H1 (cell line): ENCODE data around the gene SLC22A3. TPM values are rescaled to one million over a fixed set of nuclear protein-coding genes. Genes with fewer than 3 reads are reported as not detected.
"Not testable (repeated sequence)": the region's sequence is repeated elsewhere in the genome, so short reads cannot be mapped to it uniquely, and the experiment has no call there.

ENCODE experiments used
- CTCF ChIA-PET: fragments of 300-600 bp; sonication (Branson Sonifier 250); formaldehyde crosslinking; loops from one replicate; lab custom pipeline; 2021; ENCODE audit not compliant: partially characterized antibody; lab: Charles Lee
- POLR2A ChIA-PET: fragments of 300-600 bp; sonication (Branson Sonifier 250); formaldehyde crosslinking; loops from one replicate; lab custom pipeline; 2021; ENCODE audit warnings: inconsistent platforms; ENCODE audit not compliant: partially characterized antibody; lab: Charles Lee
- DNase-seq, 2 experiments: peaks; one replicate each; pipeline versions ENCODE4 v3.0.0 to v3.0.0-alpha.2; 2010 to 2022; ENCODE audit warnings: low spot score in 2 of 2, low read depth in 1 of 2, mixed read lengths in 1 of 2
- FAIRE-seq: peaks from 2 replicates; lab custom pipeline; 2011; peaks lifted over from hg19 to GRCh38; lab: Jason Lieb, UNC
- H2AFZ ChIP-seq: 2 replicates; pipeline ENCODE4 v1.8.1; 2012; ENCODE audit warnings: low read length, inconsistent platforms
- H2AK5ac ChIP-seq: 2 replicates; pipeline ENCODE4 v1.6.1; 2013; ENCODE audit warnings: low read depth, low read length
- H2BK120ac ChIP-seq: replicated peaks from 2 replicates; pipeline ENCODE3; 2013; ENCODE audit warnings: low read depth, low read length, inconsistent platforms
- H2BK12ac ChIP-seq: 2 replicates; pipeline ENCODE4 v1.6.1; 2013; ENCODE audit warnings: low read depth, low read length
- H2BK15ac ChIP-seq: 2 replicates; pipeline ENCODE4 v1.6.1; 2013; ENCODE audit warnings: low read length
- H2BK20ac ChIP-seq: 2 replicates; pipeline ENCODE4 v1.6.1; 2013; ENCODE audit warnings: low read length
- H2BK5ac ChIP-seq: 2 replicates; pipeline ENCODE4 v1.6.1; 2013; ENCODE audit warnings: low read depth, low read length
- H3K14ac ChIP-seq: 2 replicates; pipeline ENCODE4 v1.6.1; 2013; ENCODE audit warnings: inconsistent platforms; ENCODE audit not compliant: insufficient read length
- H3K18ac ChIP-seq: 2 replicates; pipeline ENCODE4 v1.6.1; 2013; ENCODE audit warnings: low read length; ENCODE audit errors: extremely low read depth
- H3K23ac ChIP-seq: 2 replicates; pipeline ENCODE4 v1.6.1; 2013; ENCODE audit warnings: inconsistent platforms; ENCODE audit not compliant: insufficient read length
- H3K23me2 ChIP-seq: 2 replicates; pipeline ENCODE4 v1.6.1; 2013; ENCODE audit warnings: low read depth, low read length
- H3K27ac ChIP-seq: 2 replicates; pipeline ENCODE4 v1.6.1; 2011; ENCODE audit warnings: low read depth, low read length, inconsistent platforms
- H3K27me3 ChIP-seq, 4 experiments: replicated peaks in 1 of 4; 1 replicate in 1 of 4; 2 replicates in 3 of 4; pipeline versions ENCODE4 v1.6.1 to v1.8.1; 2011 to 2013; ENCODE audit warnings: low read length in 3 of 4, mild to moderate bottlenecking in 3 of 4, inconsistent platforms in 2 of 4, mixed read lengths in 2 of 4, moderate library complexity in 1 of 4; ENCODE audit not compliant: control insufficient read depth in 3 of 4, insufficient read depth in 3 of 4; ENCODE audit errors: extremely low read depth in 1 of 4
- H3K36me3 ChIP-seq, 4 experiments: 2 replicates each; pipeline versions ENCODE4 v1.6.1 to v1.8.1; 2011 to 2013; ENCODE audit warnings: mild to moderate bottlenecking in 4 of 4, low read length in 3 of 4, moderate library complexity in 2 of 4, control low read depth in 1 of 4, inconsistent platforms in 1 of 4; ENCODE audit not compliant: insufficient read depth in 4 of 4, control insufficient read depth in 2 of 4
- H3K4ac ChIP-seq: replicated peaks from 2 replicates; pipeline ENCODE3; 2013; ENCODE audit warnings: low read length, low read depth, mixed read lengths, inconsistent platforms; ENCODE audit not compliant: insufficient read length
- H3K4me1 ChIP-seq, 4 experiments: replicated peaks in 1 of 4; 1 replicate in 1 of 4; 2 replicates in 3 of 4; pipeline versions ENCODE4 v1.6.1 to v1.8.1; 2011 to 2013; ENCODE audit warnings: low read length in 3 of 4, inconsistent platforms in 2 of 4, mixed read lengths in 1 of 4; ENCODE audit not compliant: insufficient read depth in 4 of 4, control insufficient read depth in 3 of 4
- H3K4me2 ChIP-seq, 2 experiments: 2 replicates each; pipeline versions ENCODE4 v1.6.1 to v1.8.1; 2011 to 2013; ENCODE audit warnings: low read depth in 2 of 2, low read length in 2 of 2, control low read depth in 1 of 2, inconsistent platforms in 1 of 2, mild to moderate bottlenecking in 1 of 2; ENCODE audit not compliant: insufficient read depth in 1 of 2
- H3K4me3 ChIP-seq, 4 experiments: fragments of 200-600, 300-600 bp in 1 of 4; sonication (generic), shearing (Covaris generic), sonication (Bioruptor Twin) in 1 of 4; 2 replicates each; pipeline versions ENCODE4 v1.5.1 to v1.8.1; 2011 to 2016; ENCODE audit warnings: low read length in 4 of 4, low read depth in 3 of 4, control low read depth in 2 of 4, inconsistent platforms in 2 of 4, mild to moderate bottlenecking in 2 of 4, mixed read lengths in 1 of 4, moderate library complexity in 1 of 4; ENCODE audit not compliant: insufficient read depth in 2 of 4; ENCODE audit errors: extremely low read depth in 1 of 4
- H3K56ac ChIP-seq: replicated peaks from 2 replicates; pipeline ENCODE3; 2013; ENCODE audit warnings: low read depth, mild to moderate bottlenecking, mixed read lengths, low read length, inconsistent platforms; ENCODE audit not compliant: insufficient read length
- H3K79me1 ChIP-seq: 2 replicates; pipeline ENCODE4 v1.6.1; 2013; ENCODE audit warnings: low read depth, low read length, control low read depth
- H3K79me2 ChIP-seq, 2 experiments: 2 replicates each; pipeline versions ENCODE4 v1.6.1 to v1.8.1; 2012 to 2013; ENCODE audit warnings: low read length in 2 of 2, mild to moderate bottlenecking in 2 of 2, inconsistent platforms in 1 of 2; ENCODE audit not compliant: insufficient read depth in 2 of 2, control insufficient read depth in 1 of 2
- H3K9ac ChIP-seq, 4 experiments: replicated peaks in 1 of 4; 1 replicate in 1 of 4; 2 replicates in 3 of 4; pipeline versions ENCODE4 v1.6.1 to v1.8.1; 2011 to 2013; ENCODE audit warnings: low read depth in 3 of 4, low read length in 3 of 4, control low read depth in 2 of 4, mild to moderate bottlenecking in 2 of 4, moderate library complexity in 2 of 4, inconsistent platforms in 1 of 4; ENCODE audit errors: extremely low read depth in 1 of 4
- H3K9me3 ChIP-seq, 2 experiments: 2 replicates each; pipeline versions ENCODE4 v1.6.1 to v1.8.1; 2012 to 2013; ENCODE audit warnings: mild to moderate bottlenecking in 2 of 2, moderate library complexity in 2 of 2, control low read depth in 1 of 2, inconsistent platforms in 1 of 2, low read depth in 1 of 2, low read length in 1 of 2, mixed read lengths in 1 of 2; ENCODE audit not compliant: insufficient read depth in 2 of 2
- H4K20me1 ChIP-seq, 2 experiments: replicated peaks in 1 of 2; 2 replicates each; pipeline versions ENCODE3 to v1.8.1; 2011 to 2013; ENCODE audit warnings: inconsistent platforms in 2 of 2, low read length in 2 of 2, mild to moderate bottlenecking in 1 of 2; ENCODE audit not compliant: insufficient read depth in 2 of 2, control insufficient read depth in 1 of 2
- H4K5ac ChIP-seq: 2 replicates; pipeline ENCODE4 v1.6.1; 2013; ENCODE audit warnings: low read length, low read depth, mixed read lengths, inconsistent platforms; ENCODE audit not compliant: insufficient read length
- H4K8ac ChIP-seq: 2 replicates; pipeline ENCODE4 v1.8.0; 2013; ENCODE audit warnings: mild to moderate bottlenecking, moderate library complexity, low read length, inconsistent platforms; ENCODE audit not compliant: insufficient read depth; ENCODE audit errors: extremely low read depth
- H4K91ac ChIP-seq: replicated peaks from 2 replicates; pipeline ENCODE3; 2013; ENCODE audit warnings: low read length, mixed read lengths, inconsistent platforms; ENCODE audit not compliant: insufficient read length
- WGBS, 2 experiments: shearing (Covaris generic) in 1 of 2; methylation state at CpG; one replicate each; pipeline versions ENCODE4 v1.1.6 to v1.1.7; 2013 to 2015; ENCODE audit warnings: low lambda C conversion rate in 2 of 2, mixed read lengths in 2 of 2, inconsistent platforms in 1 of 2, low coverage in 1 of 2, missing lambda C conversion rate in 1 of 2; ENCODE audit not compliant: insufficient replicate concordance in 2 of 2, insufficient coverage in 1 of 2, insufficient read length in 1 of 2; ENCODE audit errors: extremely low coverage in 1 of 2, missing lambda C conversion rate in 1 of 2; 5-methylcytosine and 5-hydroxymethylcytosine counted together
- polyA plus RNA-seq, 7 experiments: library from polyadenylated mRNA; depleted of rRNA in 3 of 7; stranded (reverse) in 5 of 7; unstranded in 2 of 7; fragments of >200 nt in 5 of 7; fragments of 200-250 nt in 2 of 7; gene quantifications; 1 replicate in 5 of 7; 2 replicates in 1 of 7; 4 replicates in 1 of 7; pipeline versions ENCODE4 v1.2.1 to v1.2.3, GENCODE V29; 2011 to 2013; ENCODE audit warnings: missing spikeins in 2 of 7, mixed read lengths in 2 of 7
- total RNA-seq: library from RNA; stranded (reverse); fragmentation: NEBNext Ultra II Directional; extraction: Animal tissue kit (Norgen Biotek cat#: 25700); gene quantifications from 2 replicates; pipeline ENCODE4 v1.2.1, GENCODE V29; 2021

Gene SLC22A3
- total and polyA plus RNA-seq, 2 of the 8 experiments (the other 6 are each of a cell fraction or from before 2014, with no cell fraction given): 1.0 to 2.9 TPM

- H2BK5ac ChIP-seq, H3K56ac ChIP-seq, H4K5ac ChIP-seq, H3K14ac ChIP-seq, H3K27ac ChIP-seq, H2BK20ac ChIP-seq, H3K4me3 ChIP-seq, POLR2A ChIA-PET, H3K4ac ChIP-seq, H3K79me1 ChIP-seq, H2BK15ac ChIP-seq, H3K23ac ChIP-seq, H3K9me3 ChIP-seq, H4K91ac ChIP-seq, DNase-seq, H2AK5ac ChIP-seq, H3K9ac ChIP-seq, H3K27me3 ChIP-seq, H2AFZ ChIP-seq, H3K23me2 ChIP-seq, H3K4me2 ChIP-seq, FAIRE-seq, H4K20me1 ChIP-seq, H2BK12ac ChIP-seq, H3K36me3 ChIP-seq, H4K8ac ChIP-seq, H3K4me1 ChIP-seq, H3K18ac ChIP-seq, H3K79me2 ChIP-seq, H2BK120ac ChIP-seq: not testable (repeated sequence)
- WGBS, 2 experiments: 78% methylated on average over 2 of the region's 2 CpGs; no CpG with 5 or more reads in 1 of the 2 experiments
- CTCF ChIA-PET: interaction anchor here (1.3 kb wide), 1 partner anchor 164 kb away, joined by 4 read pairs; no protein-coding TSS in a partner anchor
Observed at GRCh38 chr6:160302431-160303082, 45.6 kb upstream of the SLC22A3 start.
